CD1c-positive myeloid dendritic cell (primary cell): Measurements from ENCODE around the gene TNFSF15.

Experiments
- DNase-seq: peaks from one replicate; pipeline ENCODE4 v3.0.0-alpha.2; 2016; ENCODE audit errors: extremely low spot score

Gene TNFSF15

GRCh38 chr9:114789006-114789405, 16.8 kb downstream of the TNFSF15 start:
- DNase-seq, result no peak

DNA sequence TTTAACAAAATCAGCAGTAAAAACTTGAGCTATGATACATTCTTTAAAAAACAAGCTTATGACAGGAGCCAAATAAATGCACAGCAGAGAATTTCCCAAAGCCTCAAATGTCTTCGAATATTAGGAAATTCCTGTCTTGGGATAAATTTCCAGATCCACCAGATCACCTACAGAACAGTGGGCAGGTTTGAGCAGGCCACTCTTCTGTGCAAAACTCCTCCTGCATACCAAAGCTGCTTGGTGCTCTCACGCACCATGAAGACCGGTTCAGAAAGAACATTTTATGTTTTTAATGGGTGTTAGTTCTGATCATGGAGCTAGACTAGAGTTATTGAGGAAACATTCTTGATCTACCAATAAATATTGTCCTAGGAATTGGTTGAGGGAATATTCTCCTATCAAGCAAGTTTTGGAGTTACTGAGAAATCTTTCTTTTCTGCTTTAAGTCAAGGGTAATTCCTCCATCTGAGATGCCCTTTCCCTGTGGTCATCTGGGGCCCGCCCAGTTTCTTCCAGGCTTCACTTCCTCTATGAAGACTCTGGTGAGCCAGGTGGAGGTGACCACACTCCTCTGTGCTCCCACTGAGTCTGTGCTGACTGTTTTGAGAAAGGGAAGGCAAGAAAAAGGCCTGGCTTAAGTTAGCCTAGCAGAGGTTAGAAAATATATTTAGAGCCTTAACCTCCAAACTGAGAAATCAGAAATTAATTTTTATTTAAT, 17.9 kb downstream of the TNFSF15 start:
- no peak for DNase-seq

- DNase-seq, result no peak
These were observed 18.6 kb downstream of the TNFSF15 start for GRCh38 chr9:114787214-114787613.

DNA sequence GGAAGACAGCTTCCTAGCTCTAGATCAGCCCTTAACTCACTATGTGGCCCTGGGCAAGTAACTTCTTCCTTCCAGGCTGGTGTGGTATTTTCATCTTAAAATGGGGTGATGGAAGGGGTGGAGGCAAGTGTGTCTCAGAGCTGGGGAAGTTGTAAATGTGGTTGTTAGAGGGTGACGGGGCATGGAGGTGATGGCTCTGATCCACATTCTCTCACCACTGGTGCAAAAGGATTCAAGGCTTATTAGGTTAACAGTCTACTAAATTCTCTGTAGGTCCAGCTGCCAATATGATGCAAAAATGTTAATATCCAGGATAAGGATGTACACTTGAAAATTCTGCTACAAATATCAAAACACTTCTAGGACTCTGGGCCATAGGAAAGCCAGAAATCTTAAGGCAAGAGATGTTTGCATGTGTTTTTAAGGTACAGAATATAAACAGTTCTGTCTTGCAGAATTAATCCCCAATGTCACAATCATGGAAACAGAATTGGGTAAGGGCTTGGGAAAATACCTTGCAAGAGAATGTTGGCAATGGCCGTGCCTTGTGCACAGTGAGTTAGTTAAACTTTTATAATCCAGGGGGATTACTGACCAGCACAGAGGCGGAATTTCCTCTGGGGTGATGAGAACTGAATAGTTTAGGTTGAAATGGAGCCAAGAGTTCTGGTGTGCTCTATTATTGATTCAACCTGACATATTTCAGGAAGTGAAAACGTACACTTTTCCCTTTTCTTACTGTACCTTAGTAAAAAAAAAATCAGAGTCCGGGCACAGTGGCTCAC, 19.8 kb downstream of the TNFSF15 start:
- DNase-seq, result no peak

- DNase-seq, result no peak
These were observed 21.0 kb downstream of the TNFSF15 start for GRCh38 chr9:114784721-114785279.

DNA sequence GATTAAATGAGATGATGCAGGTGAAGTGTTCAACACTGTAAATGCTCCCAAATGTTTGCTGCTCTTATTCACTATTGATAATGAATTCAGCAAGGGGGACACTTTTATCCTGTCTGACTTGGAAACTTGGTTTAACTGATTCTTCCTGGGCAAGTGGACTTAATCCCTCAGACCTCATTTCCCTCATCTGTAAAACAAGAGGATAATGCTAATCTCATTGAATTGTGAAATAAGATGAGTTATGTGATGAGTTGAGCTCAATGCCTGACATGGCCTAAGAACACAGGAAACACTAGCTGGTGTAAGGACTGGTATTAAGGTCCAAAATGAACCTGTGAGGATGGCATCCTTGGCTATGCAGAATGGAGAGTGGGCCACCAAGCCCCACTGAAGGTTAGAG, 23.3 kb downstream of the TNFSF15 start:
- DNase-seq, result no peak

- DNase-seq, result no peak
These were observed 26.4 kb downstream of the TNFSF15 start for GRCh38 chr9:114779352-114779845.

- DNase-seq, result no peak
These were observed 27.8 kb downstream of the TNFSF15 start for GRCh38 chr9:114777821-114778609.

DNA sequence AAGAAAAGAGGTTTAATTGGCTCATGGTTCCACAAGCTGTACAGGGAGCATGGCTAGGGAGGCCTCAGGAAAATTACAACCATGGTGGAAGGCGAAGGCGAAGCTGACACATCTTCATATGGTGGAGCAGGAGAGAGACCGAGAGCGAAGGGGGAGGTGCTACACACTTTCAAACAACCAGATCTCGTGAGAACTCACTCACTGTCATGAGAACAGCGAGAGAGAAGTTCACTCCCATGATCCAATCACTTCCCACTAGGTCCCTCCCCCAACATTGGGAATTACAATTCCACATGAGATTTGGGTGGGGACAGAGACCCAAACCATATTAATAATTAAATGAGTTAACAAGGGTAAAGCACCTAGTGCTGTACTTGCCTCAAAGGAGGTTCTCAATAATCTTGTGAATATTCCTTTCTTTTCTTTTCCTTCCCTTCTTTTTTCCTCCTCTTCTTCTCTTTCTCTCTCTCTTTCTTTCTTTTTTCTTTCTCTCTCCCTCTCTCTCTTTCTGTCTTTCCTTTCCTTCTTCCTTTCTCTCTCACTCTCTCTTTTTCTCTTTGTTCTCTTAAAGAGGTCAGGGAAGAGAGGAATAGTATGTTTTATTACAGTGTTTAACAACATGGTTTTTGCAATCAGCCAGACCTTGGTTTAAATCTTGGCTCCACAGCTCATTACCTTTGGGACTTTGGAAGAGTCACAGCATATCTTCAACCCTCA, 29.0 kb downstream of the TNFSF15 start:
- no peak for DNase-seq

GRCh38 chr9:114775981-114776380, 29.9 kb downstream of the TNFSF15 start:
- DNase-seq, result no peak

DNA sequence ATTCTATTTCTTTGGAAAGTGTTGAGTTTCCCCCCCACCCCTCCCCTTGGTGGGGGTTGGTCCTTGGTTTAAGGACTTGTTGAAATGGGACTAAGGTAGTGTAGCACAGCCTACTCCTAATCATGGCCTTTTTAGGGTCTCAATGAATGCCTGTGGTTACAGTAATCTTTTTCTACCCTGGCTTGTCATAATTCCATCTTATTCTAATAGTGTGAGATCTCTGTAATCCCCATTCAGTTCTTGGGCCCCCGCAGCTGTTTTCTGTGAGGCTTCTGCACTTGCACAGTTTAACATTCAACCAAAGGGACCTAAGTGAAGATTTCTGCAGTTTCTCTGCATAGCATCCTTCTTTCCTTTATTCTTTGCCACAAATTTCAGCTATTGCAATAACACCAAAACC, 30.7 kb downstream of the TNFSF15 start:
- no peak for DNase-seq

GRCh38 chr9:114774524-114774923, 31.3 kb downstream of the TNFSF15 start:
- peak; percentile 11 for DNase-seq

DNA sequence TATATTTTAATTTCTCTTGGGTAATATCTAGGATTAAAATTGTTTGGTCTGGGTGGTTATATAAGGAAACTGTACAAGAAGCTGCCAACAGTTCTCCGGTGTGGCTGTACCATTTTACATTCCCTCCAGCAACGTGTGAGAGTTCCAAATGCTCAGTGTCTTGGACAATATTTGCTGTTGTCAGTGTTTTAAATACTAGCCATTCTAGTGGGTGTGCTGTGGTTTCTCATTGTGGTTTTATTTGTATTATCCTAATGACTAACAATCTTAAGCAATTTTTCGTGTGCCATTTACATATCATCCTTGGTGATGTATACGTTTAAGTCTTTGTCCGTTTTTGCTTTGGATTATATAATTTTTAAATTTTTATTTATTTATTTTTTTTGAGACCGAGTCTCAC, 34.0 kb downstream of the TNFSF15 start:
- DNase-seq, result no peak

- no peak for DNase-seq
These were observed 34.8 kb downstream of the TNFSF15 start for GRCh38 chr9:114770991-114771390.

GRCh38 chr9:114769624-114770023, 36.2 kb downstream of the TNFSF15 start:
- DNase-seq, result no peak

DNA sequence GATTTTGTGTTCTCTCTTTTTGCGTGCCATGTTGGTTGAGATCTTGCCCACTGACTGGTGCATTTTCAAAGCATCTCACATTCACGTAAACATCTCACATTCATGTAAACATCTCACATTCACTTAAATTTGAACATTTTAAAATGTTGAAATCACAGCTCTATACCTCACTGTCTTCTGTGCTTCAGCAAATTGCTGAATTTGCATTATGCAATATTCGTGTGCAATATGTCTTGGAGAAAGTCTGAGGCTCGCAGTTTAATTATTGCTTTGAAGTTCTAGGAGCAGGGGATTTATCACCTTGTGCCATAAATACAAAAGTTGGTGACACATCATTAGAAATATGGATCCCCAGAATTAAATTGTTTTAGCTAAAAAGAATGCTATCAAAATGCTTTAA, 42.6 kb downstream of the TNFSF15 start:
- DNase-seq, result no peak

DNA sequence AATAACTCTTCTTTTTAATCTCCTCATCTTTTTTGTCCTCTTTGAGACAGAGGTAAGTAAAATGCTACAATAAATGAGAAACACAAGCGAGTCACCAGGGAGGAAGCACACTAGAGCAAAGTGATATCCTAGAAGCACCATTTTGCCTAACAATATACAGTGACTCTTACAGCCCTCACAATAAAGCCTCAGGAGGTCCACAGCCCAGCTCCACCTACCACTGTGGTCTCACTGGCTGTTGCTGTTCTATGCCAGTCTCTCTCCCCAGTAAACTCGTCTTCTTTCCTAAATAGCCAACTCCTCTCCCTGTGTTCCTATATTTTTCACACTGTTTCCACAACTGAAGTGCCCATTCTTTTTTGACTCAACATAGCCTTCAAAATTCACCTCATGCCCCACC, 44.3 kb downstream of the TNFSF15 start:
- no peak for DNase-seq

GRCh38 chr9:114759512-114760341, 46.1 kb downstream of the TNFSF15 start:
- DNase-seq, result no peak

- DNase-seq, result no peak
These were observed 47.9 kb downstream of the TNFSF15 start for GRCh38 chr9:114757984-114758383.

DNA sequence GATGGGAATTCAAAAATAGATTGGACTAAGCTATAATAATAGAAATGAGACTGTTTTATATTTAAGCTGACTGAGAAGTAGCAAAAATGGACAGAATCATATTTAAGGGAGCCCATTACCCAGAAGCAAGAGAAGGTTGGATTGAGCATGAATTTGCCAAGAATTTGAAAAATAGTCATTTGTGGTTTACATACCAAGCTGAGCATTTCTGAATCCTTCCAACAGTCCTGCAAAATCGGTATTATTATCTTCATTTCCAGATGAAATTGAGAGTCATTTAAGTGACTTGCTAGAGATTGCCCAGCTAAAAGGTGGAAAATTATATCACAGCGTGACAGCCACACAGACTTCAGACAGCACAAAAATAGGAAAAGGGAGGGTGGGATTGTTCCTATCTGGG, 48.4 kb downstream of the TNFSF15 start:
- no peak for DNase-seq
